Karpas-422 (cell line): ENCODE measurements around the gene KRTAP4-16. TPM values are rescaled to one million over a fixed set of nuclear protein-coding genes. Genes with fewer than 3 reads are reported as not detected.
"Not testable (repeated sequence)": the region's sequence is repeated elsewhere in the genome, so short reads cannot be mapped to it uniquely, and the experiment has no call there.

ENCODE experiments used
- DNase-seq: peaks from one replicate; pipeline ENCODE4 v3.0.0-alpha.2; 2015
- H2AFZ ChIP-seq: fragments of 200-600 bp; sonication (generic); 2 replicates; pipeline ENCODE4 v1.6.1; 2014; ENCODE audit warnings: antibody characterized with exemption, low read length, mixed read lengths
- H3K27ac ChIP-seq: fragments of 200-600 bp; sonication (generic); 2 replicates; pipeline ENCODE4 v1.5.1; 2014; ENCODE audit warnings: mild to moderate bottlenecking, low read length, moderate library complexity
- H3K27me3 ChIP-seq: fragments of 200-600 bp; sonication (generic); 2 replicates; pipeline ENCODE4 v1.6.1; 2014; ENCODE audit warnings: low read length, mixed read lengths
- H3K36me3 ChIP-seq: fragments of 200-600 bp; sonication (generic); 2 replicates; pipeline ENCODE4 v1.6.1; 2014; ENCODE audit warnings: low read length, mixed read lengths; ENCODE audit not compliant: insufficient read depth
- H3K4me1 ChIP-seq: fragments of 200-600 bp; sonication (generic); 2 replicates; pipeline ENCODE4 v1.6.1; 2014; ENCODE audit warnings: mild to moderate bottlenecking, low read length, mixed read lengths
- H3K4me2 ChIP-seq: fragments of 200-600 bp; sonication (generic); 2 replicates; pipeline ENCODE4 v1.6.1; 2014; ENCODE audit warnings: low read length, low read depth, mild to moderate bottlenecking; ENCODE audit not compliant: poor library complexity, severe bottlenecking
- H3K4me3 ChIP-seq: fragments of 200-600 bp; sonication (generic); 2 replicates; pipeline ENCODE4 v1.5.1; 2014; ENCODE audit warnings: mild to moderate bottlenecking, antibody characterized with exemption, low read length, mixed read lengths
- H3K79me2 ChIP-seq: fragments of 200-600 bp; sonication (generic); 2 replicates; pipeline ENCODE4 v1.6.1; 2014; ENCODE audit warnings: mild to moderate bottlenecking, low read length, mixed read lengths
- H3K9ac ChIP-seq: fragments of 200-600 bp; sonication (generic); 2 replicates; pipeline ENCODE4 v1.6.0; 2014; ENCODE audit warnings: low read length
- H3K9me2 ChIP-seq: fragments of 200-600 bp; sonication (generic), shearing (Covaris generic); replicated peaks from 2 replicates; pipeline ENCODE4 v1.6.0; 2014; ENCODE audit warnings: mild to moderate bottlenecking, low read length, moderate library complexity; ENCODE audit not compliant: insufficient read depth
- H3K9me3 ChIP-seq: fragments of 300-700, 200-600 bp; sonication (generic); 2 replicates; pipeline ENCODE4 v1.6.1; 2014; ENCODE audit warnings: low read length, mixed read lengths
- H4K20me1 ChIP-seq: fragments of 200-600 bp; sonication (generic); 2 replicates; pipeline ENCODE4 v1.6.1; 2014; ENCODE audit warnings: mild to moderate bottlenecking, antibody characterized with exemption, low read length, low read depth; ENCODE audit not compliant: insufficient read depth
- total RNA-seq: library from RNA; depleted of rRNA; stranded (reverse); fragments of >200 nt; shearing (Covaris generic); gene quantifications from 2 replicates; pipeline ENCODE4 v1.2.3, GENCODE V29; 2014; ENCODE audit warnings: low replicate concordance

KRTAP4-16 gene
- total RNA-seq, 1 experiment from 2014 or later: not detected

DNA sequence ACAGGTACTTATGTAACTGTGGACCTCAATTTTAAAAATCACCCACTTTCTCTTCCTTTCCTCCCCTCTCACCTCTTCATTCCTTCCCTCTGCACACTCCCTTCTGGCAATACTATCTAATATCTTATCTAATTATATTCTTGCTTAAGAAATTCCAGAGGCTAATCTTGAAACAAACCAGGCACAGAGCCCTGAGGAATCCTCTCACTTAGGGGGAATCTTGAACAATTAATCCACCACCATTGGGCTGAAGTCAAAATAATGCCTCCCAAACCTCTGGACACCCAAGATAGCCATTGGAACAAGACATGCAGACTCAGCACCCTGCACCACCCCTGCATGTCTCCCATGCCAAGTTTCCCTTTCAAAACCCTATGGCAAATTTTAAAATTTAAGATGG lies 39.4 kb upstream of the KRTAP4-16 start:
- H3K27ac ChIP-seq: no peak overlapping the region
- H3K9me3 ChIP-seq: peaks cover 3% of the 10 kb centered on the region; the same call in 1 of the 2 replicates
- H3K4me2 ChIP-seq: no peak overlapping the region
- H3K36me3 ChIP-seq: no peaks in the 10 kb centered on the region
- H3K9me2 ChIP-seq: no peaks in the 10 kb centered on the region
- no peaks in the 10 kb centered on the region for H4K20me1 ChIP-seq
- no peaks in the 10 kb centered on the region for H3K4me1 ChIP-seq
- H2AFZ ChIP-seq: no peak overlapping the region
- H3K9ac ChIP-seq: no peak overlapping the region
- H3K79me2 ChIP-seq: no peaks in the 10 kb centered on the region
- H3K4me3 ChIP-seq: no peak overlapping the region
- no peaks in the 10 kb centered on the region for H3K27me3 ChIP-seq
- DNase-seq: no peak

DNA sequence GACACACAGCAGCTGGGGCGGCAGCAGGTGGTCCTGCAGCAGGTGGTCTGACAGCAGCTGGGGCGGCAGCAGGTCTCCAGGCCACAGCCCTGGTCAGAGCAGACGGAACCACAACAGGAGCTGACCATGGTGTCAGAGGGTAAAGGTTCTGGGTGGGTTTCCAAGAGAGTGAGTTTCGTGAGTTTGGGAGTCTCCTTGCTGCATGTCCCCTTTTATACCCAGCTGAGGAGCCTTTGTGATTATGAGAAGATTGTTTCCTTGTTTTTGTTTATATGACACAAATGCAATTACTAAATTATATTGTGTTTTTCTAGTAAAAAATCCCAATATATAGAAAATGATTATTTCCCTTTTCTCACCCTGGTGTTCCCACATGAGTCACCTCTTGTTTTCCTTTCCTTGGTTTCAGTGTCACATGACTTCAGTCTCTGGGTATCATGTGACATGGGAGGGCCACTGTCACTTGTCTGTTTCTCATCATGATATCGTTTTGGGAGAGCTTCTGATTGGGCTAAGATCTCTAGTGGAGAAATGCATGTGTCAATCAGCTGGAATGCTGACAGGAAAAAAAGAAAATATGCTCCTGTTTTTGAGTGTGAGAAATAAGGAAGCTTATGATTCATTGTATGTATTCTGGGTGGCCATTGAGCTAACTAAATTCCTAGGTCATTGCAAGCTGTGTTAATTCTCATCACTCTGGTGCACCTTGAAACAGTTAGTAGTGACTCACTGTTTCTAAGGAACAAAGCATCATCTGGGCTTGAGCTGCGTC lies 38.5 kb upstream of the KRTAP4-16 start, which contains the start of gene KRTAP4-6:
Gene KRTAP4-6, minus strand, starts transcription at position 185 of the 772 bp plus-strand sequence. Its CDS starts 57 bp downstream, at position 128.
- H3K9me3 ChIP-seq: peaks cover 3% of the 10 kb centered on the region; the same call in 1 of the 2 replicates
- no peak within 1 kb of the TSS for H2AFZ ChIP-seq
- no peak within 1 kb of the TSS for H3K4me2 ChIP-seq
- H3K4me1 ChIP-seq: no peaks in the 10 kb centered on the region
- H3K4me3 ChIP-seq: no peak within 1 kb of the TSS
- no peaks in the 10 kb centered on the region for H3K36me3 ChIP-seq
- no peaks in the 10 kb centered on the region for H3K27me3 ChIP-seq
- no peaks in the 10 kb centered on the region for H4K20me1 ChIP-seq
- H3K9ac ChIP-seq: no peak within 1 kb of the TSS
- no peak within 1 kb of the TSS for H3K27ac ChIP-seq
- no peaks in the 10 kb centered on the region for H3K9me2 ChIP-seq
- no peaks in the 10 kb centered on the region for H3K79me2 ChIP-seq
- no peak for DNase-seq

- not testable (repeated sequence) for H2AFZ ChIP-seq, H3K9me3 ChIP-seq, H3K9ac ChIP-seq, DNase-seq, H3K4me3 ChIP-seq, H3K27ac ChIP-seq, H3K4me2 ChIP-seq, H3K9me2 ChIP-seq, H3K79me2 ChIP-seq, H3K27me3 ChIP-seq, H3K36me3 ChIP-seq, H3K4me1 ChIP-seq, H4K20me1 ChIP-seq
Observed at GRCh38 chr17:41139865-41140264, 37.9 kb upstream of the KRTAP4-16 start.

GRCh38 chr17:41133880-41134735 lies 32.1 kb upstream of the KRTAP4-16 start:
- Histone ChIP-seq H3K27ac (no peak overlapping the region), H3K4me1 (no peaks in the 10 kb centered on the region), H3K4me3 (no peak overlapping the region), H3K9ac (no peak overlapping the region), H3K36me3 (no peaks in the 10 kb centered on the region), H3K9me3 (no peaks in the 10 kb centered on the region), H3K9me2 (no peaks in the 10 kb centered on the region), H2AFZ (no peak overlapping the region), H4K20me1 (no peaks in the 10 kb centered on the region), H3K27me3 (no peaks in the 10 kb centered on the region), H3K79me2 (no peaks in the 10 kb centered on the region), H3K4me2 (no peak overlapping the region)
- DNase-seq: no peak

DNA sequence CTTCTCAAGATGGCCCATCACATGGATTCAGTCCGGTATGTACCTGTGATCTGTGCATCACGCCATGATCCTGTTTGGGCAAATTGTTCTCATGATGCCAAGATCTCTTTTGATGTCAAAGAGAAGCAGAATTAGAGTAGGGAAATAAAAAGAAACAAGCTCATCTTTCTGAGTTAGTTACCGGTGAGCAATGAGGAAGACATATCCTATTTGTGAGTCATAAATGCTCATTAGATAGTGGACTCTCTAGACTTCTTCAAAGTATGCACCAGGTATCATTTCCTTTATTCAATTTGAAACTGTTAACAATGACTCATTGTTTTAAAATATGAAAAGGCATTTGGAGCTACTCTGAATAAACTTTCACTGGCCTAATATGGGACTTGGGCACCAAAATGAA lies 30.0 kb upstream of the KRTAP4-16 start:
- no peaks in the 10 kb centered on the region for H3K27me3 ChIP-seq
- H3K4me2 ChIP-seq: no peak overlapping the region
- no peaks in the 10 kb centered on the region for H3K36me3 ChIP-seq
- no peaks in the 10 kb centered on the region for H3K9me2 ChIP-seq
- H3K9ac ChIP-seq: no peak overlapping the region
- H3K4me3 ChIP-seq: no peak overlapping the region
- H2AFZ ChIP-seq: no peak overlapping the region
- H3K27ac ChIP-seq: no peak overlapping the region
- H3K79me2 ChIP-seq: no peaks in the 10 kb centered on the region
- H3K9me3 ChIP-seq: no peaks in the 10 kb centered on the region
- H4K20me1 ChIP-seq: no peaks in the 10 kb centered on the region
- no peaks in the 10 kb centered on the region for H3K4me1 ChIP-seq
- no peak for DNase-seq

DNA sequence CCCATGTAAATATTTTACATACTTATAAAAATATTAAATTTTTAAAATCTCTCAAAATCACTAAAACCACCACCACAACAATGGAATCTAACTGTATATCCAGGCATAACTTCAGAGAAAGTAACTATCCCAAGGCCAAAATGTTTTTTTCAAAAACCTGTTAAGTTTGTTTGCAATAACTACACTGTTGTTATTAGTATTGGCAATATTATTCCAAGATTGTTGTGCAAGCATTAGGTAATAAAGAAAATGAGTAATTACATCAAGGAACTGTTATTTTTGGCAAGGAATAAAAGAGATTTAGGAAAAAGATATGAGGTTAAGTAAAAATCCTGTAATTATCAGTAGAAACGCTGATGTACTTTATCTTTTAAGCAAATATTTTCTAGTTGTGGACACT lies 25.4 kb upstream of the KRTAP4-16 start:
- H3K4me2 ChIP-seq: no peak overlapping the region
- no peak overlapping the region for H3K27ac ChIP-seq
- no peaks in the 10 kb centered on the region for H3K9me3 ChIP-seq
- DNase-seq: no peak
- H3K79me2 ChIP-seq: no peaks in the 10 kb centered on the region
- H2AFZ ChIP-seq: no peak overlapping the region
- no peaks in the 10 kb centered on the region for H3K27me3 ChIP-seq
- no peaks in the 10 kb centered on the region for H3K36me3 ChIP-seq
- no peaks in the 10 kb centered on the region for H4K20me1 ChIP-seq
- no peak overlapping the region for H3K4me3 ChIP-seq
- H3K9me2 ChIP-seq: no peaks in the 10 kb centered on the region
- no peaks in the 10 kb centered on the region for H3K4me1 ChIP-seq
- no peak overlapping the region for H3K9ac ChIP-seq

DNA sequence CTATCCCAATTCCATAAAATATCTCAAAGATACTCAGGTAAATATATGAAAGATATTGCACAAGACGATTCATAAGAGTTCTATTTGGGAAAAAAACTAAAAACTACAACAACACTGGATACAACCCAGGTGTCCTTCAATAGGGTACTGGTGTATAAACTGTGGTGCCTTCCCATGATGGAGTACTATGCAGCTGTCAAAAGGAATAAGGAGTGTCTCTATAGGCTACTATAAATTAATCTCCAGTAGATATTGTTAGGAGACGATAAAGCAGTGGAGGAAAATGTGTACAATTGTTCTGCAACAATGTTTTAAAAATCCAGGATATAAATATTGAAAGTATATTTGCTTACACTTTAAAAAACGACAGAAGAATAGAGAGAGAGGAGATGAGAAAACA lies 24.4 kb upstream of the KRTAP4-16 start:
- H4K20me1 ChIP-seq: no peaks in the 10 kb centered on the region
- DNase-seq: no peak
- H3K4me1 ChIP-seq: no peaks in the 10 kb centered on the region
- H2AFZ ChIP-seq: no peak overlapping the region
- H3K4me2 ChIP-seq: no peak overlapping the region
- H3K36me3 ChIP-seq: no peaks in the 10 kb centered on the region
- no peak overlapping the region for H3K9ac ChIP-seq
- no peak overlapping the region for H3K27ac ChIP-seq
- no peaks in the 10 kb centered on the region for H3K27me3 ChIP-seq
- H3K9me2 ChIP-seq: no peaks in the 10 kb centered on the region
- H3K4me3 ChIP-seq: no peak overlapping the region
- H3K79me2 ChIP-seq: no peaks in the 10 kb centered on the region
- no peaks in the 10 kb centered on the region for H3K9me3 ChIP-seq

DNA sequence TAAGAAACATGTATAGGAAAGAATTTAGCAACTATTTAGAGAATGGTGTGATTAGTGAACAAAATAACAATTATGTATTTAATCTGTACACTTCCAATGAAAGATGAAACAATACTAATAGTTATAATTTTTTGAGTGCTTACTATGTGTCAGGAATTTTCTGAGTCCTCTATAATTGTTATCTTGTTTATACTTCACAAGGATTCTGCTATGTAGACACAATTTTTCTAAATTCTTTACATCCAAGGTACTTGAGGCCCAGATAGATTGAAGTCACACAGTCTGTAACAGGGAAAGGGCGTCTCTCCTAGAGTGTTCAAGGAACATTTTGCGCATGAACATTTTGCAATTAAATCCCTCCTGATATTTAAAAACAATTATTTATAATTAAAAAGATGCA lies 23.1 kb upstream of the KRTAP4-16 start:
- H3K4me1 ChIP-seq: peaks cover 5% of the 10 kb centered on the region
- no peak overlapping the region for H2AFZ ChIP-seq

More for the DNA sequence above, 23.1 kb upstream of the KRTAP4-16 start:
- Histone ChIP-seq H3K9me3 (no peaks in the 10 kb centered on the region), H3K4me3 (no peak overlapping the region), H3K4me2 (no peak overlapping the region), H3K9ac (no peak overlapping the region), H3K27ac (no peak overlapping the region), H3K9me2 (no peaks in the 10 kb centered on the region), H3K36me3 (no peaks in the 10 kb centered on the region), H4K20me1 (no peaks in the 10 kb centered on the region), H3K27me3 (no peaks in the 10 kb centered on the region), H3K79me2 (no peaks in the 10 kb centered on the region)
- no peak for DNase-seq
